BE2C (cell line): ENCODE data around the gene UBE2L5.
"Not testable (repeated sequence)": the region's sequence is repeated elsewhere in the genome, so short reads cannot be mapped to it uniquely, and the experiment has no call there.

Experiments used
- DNase-seq: peaks from one replicate; pipeline ENCODE4 v3.0.0-alpha.2; 2020
- H3K27me3 ChIP-seq: fragments of 250-450 bp; sonication (Bioruptor Pico); 2 replicates; pipeline ENCODE4 v1.5.1; 2020; ENCODE audit warnings: mild to moderate bottlenecking
- H3K36me3 ChIP-seq: fragments of 250-450 bp; sonication (Bioruptor Pico); 2 replicates; pipeline ENCODE4 v1.5.1; 2020; ENCODE audit warnings: mild to moderate bottlenecking
- H3K4me1 ChIP-seq: fragments of 250-450 bp; sonication (Bioruptor Pico); 2 replicates; pipeline ENCODE4 v1.5.1; 2020
- H3K4me3 ChIP-seq: 2 replicates; pipeline ENCODE4 v1.5.1; 2011; ENCODE audit warnings: low read depth, low read length
- H3K9me3 ChIP-seq: fragments of 250-450 bp; sonication (Bioruptor Pico); 2 replicates; pipeline ENCODE4 v1.5.1; 2020
- CTCF ChIP-seq: IDR thresholded peaks from 2 replicates; pipeline ENCODE4 v1.5.1; 2012; ENCODE audit warnings: mild to moderate bottlenecking, low read depth, low read length

Gene UBE2L5

GRCh38 chr13:30450066-30450465 is 27.8 kb downstream of the UBE2L5 start:
- Histone ChIP-seq H3K36me3 (no peaks in the 10 kb centered on the region), H3K4me3 (no peak overlapping the region), H3K4me1 (no peaks in the 10 kb centered on the region), H3K27me3 (no peaks in the 10 kb centered on the region), H3K9me3 (no peaks in the 10 kb centered on the region)
- TF ChIP-seq CTCF: no peak
- DNase-seq: no peak

DNA sequence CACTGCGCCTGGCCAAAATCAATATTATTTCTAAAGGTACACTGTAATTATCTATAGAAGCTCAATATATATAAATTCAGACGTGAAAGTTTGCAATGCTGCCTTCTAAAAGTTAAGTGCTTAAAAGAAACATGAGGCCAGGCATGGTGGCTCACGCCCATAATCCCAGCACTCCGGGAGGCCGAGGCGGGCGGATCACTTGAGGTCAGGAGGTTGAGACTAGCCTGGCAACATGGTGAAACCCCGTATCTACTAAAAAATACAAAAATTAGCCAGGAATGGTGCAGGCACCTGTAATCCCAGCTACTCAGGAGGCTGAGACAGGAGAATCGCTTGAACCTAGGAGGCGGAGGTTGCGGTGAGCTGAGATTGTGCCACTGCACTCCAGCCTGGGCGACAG is 29.2 kb downstream of the UBE2L5 start:
- H3K4me3 ChIP-seq, H3K4me1 ChIP-seq, H3K36me3 ChIP-seq, H3K9me3 ChIP-seq, H3K27me3 ChIP-seq, DNase-seq: not testable (repeated sequence)

DNA sequence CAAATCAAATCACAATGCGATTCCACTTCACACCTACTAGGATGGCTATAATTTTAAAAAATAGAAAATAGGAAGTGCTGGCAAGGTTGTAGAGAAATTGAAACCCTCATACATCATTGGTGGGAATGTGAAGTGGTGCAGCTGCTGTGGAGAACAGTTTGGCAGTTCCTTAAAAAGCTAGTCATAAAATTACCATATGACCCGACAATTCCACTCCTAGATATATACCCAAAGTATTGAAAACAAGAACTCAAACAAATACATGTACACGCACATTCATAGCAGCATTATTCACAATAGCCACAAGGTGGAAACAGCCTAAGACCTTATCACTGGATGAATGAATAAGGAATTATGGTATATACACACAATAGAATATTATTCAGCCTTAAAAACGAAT is 31.4 kb downstream of the UBE2L5 start:
- Histone ChIP-seq H3K4me1 (no peaks in the 10 kb centered on the region), H3K9me3 (no peaks in the 10 kb centered on the region), H3K27me3 (no peaks in the 10 kb centered on the region), H3K36me3 (peaks cover 14% of the 10 kb centered on the region), H3K4me3 (no peak overlapping the region)
- no peak for DNase-seq
- TF ChIP-seq CTCF: 0 out of 2 replicates have a peak, but pooled peaks have one; percentile 18

GRCh38 chr13:30454991-30455390 is 32.7 kb downstream of the UBE2L5 start:
- no peaks in the 10 kb centered on the region for H3K4me1 ChIP-seq
- H3K27me3 ChIP-seq: no peaks in the 10 kb centered on the region
- H3K9me3 ChIP-seq: no peaks in the 10 kb centered on the region
- TF ChIP-seq CTCF: no peak
- peaks cover 27% of the 10 kb centered on the region for H3K36me3 ChIP-seq
- no peak overlapping the region for H3K4me3 ChIP-seq
- no peak for DNase-seq

GRCh38 chr13:30456290-30456689 is 34.0 kb downstream of the UBE2L5 start:
- H3K4me1 ChIP-seq: no peaks in the 10 kb centered on the region
- no peaks in the 10 kb centered on the region for H3K27me3 ChIP-seq
- no peak for TF ChIP-seq CTCF
- H3K9me3 ChIP-seq: no peaks in the 10 kb centered on the region
- H3K36me3 ChIP-seq: peaks cover 28% of the 10 kb centered on the region
- DNase-seq: no peak
- no peak overlapping the region for H3K4me3 ChIP-seq

DNA sequence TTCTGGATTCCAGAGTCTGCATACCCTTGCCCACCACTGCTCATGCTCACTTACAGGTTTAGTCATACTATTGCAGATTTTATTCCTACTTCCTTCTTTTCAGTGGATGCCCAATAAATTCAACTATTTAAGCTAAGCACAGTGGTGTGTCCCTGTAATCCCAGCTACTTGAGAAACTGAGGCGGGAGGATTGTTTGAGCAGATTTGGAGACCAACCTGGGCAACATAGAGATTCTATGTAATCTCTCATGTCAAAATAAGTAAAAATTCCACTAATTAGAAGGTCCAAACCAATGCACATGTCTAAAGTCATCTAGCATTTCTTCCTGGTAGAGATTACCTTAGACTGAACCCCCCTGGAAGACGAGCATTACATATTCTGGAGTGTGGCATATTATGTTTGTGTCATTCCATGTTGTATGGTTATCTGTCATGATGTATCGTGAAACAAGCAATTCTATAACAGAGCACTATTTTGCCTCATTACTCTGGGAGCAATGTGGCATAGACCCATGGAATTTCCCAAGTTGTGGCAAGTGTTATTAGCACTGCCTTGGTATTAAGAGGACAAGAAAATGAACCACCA is 35.1 kb downstream of the UBE2L5 start:
- no peaks in the 10 kb centered on the region; the same call in 1 of the 2 replicates for H3K4me1 ChIP-seq
- no peak for DNase-seq
- H3K27me3 ChIP-seq: no peaks in the 10 kb centered on the region
- TF ChIP-seq CTCF: no peak
- H3K36me3 ChIP-seq: peaks cover 39% of the 10 kb centered on the region
- no peak overlapping the region for H3K4me3 ChIP-seq
- no peaks in the 10 kb centered on the region for H3K9me3 ChIP-seq
